ENCODE measurements around the gene PPP1R9B.

PPP1R9B gene

DNA sequence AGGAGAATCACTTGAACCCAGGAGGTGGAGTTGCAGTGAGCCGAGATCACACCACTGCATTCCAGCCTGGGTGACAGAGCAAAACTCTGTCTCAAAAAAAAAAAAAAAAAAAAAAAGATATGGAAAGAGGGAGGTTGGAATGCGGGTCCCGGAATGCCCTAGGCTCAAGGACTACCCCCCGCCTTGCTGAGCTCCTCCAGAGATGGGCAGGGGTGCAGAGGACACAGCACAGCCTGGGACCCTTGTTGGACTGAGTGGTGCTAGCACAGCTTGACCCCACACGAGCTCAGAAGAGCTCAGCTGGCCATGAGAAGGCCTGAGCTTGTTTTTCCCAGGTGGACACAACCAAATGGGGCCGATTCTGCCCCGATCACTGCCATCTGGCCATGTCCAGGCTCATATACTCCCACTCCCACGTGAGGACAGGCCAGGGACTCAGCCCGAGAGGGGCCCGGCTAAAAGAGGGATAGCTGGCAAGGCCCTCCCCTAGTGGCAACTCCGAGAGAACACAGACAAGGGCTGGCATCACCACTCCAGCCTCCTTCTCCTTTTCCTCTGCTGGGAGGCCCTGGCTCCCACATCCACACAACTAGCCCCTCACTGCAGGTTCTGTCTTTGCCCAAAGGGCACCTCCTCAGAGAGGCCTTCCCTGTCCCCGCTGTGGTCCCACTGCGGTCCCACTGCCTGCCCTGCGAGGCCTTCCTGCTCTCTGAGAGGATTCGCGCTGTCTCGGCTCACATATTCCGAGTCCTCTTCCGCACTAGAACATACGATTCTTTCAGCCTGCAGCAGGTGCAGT lies 26.3 kb upstream of the PPP1R9B start:
- no peak overlapping the region for H3K4me3 ChIP-seq (ENCODE audit: low read depth, low read length)
- no peak for DNase-seq (ENCODE audit: low read depth)

DNA sequence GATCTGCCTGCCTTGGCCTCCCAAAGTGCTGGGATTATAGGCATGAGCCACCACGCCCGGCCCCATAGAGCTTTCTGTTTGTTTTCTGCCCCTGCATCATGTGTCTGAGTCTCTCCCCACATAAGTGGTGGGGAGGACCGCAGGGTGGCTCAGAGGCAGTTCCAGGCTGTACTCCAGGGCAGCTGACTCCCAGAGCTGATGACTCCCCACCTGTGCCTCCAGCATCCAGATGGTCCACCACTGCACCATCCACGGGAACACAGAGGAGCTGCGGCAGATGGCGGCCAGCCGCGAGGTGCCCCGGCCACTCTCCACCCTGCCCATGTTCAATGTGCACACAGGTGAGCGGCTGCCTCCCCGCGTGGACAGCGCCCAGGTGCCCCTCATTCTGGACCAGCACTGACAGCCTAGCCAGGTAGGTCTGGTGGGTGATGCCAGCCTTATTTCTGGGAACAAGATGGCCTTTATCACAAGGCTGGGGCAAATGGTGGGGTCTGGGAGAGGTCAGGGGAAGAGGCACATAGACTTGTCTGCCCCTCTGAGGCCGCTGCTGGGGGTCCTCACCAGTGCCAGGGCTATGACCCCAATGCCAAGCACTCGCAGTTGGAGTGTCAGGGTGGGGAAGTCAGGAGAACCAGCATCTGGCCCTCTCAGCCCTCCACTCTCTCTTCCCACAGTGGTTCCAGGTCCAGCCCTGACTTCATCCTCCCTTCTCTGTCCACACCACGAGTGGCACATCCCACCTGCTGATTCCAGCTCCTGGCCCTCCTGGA lies 24.7 kb upstream of the PPP1R9B start:
- H3K4me3 ChIP-seq (ENCODE audit: low read depth, low read length): no peak overlapping the region
- DNase-seq (ENCODE audit: low read depth): no peak

DNA sequence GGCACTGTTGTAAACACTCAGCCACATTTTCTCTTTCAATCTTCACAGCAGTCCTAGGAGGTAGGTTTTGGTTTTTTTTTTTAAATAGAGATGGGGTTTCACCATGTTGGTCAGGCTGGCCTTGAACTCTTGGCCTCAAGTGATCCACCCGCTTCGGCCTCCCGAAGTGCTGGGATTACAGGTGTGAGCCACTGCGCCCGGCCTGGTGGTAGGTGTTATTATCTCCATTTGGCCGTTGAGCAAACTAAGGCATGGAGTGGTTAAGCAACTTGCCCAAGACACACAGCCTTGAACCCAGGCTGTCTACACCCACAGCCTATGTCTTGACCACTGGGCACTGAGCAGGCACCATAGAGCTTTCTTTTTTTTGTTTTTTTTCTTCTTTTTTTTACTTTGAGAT lies 24.0 kb upstream of the PPP1R9B start:
- no peak overlapping the region for H3K4me3 ChIP-seq (ENCODE audit: low read depth, low read length)
- no peak for DNase-seq (ENCODE audit: low read depth)

DNA sequence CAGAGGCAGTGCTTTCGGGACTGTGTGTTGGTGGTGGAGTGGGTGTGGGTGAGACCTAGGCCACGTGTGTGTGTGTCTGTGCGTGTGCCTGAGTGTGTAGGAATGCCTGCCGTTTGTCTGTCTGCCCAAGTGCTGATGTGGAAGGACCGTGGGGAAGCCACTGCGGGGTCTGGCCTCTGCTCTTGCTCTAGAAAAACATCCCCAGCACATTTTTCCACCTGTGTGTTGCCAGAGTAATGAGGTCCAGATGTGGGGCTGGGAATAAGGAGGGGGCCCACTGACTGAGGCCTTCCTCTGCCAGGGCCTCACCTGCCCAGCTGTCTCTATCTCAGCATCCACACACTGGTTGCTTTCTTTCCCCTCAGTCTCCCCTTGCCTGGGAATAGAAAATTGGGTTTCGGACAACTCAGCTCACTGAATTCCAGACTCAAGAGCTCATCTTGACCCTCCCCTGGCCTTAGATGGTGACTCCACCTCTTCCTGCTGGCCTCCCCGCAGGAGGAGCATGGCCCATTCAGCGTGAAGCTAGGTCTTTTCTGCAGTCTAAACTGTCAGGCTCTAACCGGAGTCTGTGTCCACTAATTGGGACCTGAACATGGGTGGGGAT lies 23.0 kb upstream of the PPP1R9B start:
- DNase-seq (ENCODE audit: low read depth): no peak

DNA sequence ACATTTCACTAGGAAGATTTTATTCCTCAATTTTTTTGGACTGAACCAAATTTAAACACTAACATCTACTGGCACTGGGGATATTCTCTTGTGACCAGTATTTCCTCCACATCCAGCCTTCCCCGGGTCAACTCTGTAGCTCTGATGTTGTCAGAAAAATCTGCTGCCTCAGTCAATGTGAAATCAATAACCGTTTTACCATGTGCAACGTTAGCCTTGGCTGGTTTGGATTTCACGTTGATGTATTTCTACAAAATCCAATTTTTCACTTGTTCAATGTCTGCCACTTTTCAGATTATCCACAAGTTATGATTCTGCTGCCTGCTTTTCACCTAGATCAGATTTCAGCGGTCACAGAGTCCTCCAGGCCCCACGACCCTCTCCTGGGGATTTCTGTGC lies 22.5 kb upstream of the PPP1R9B start:
- DNase-seq (ENCODE audit: low read depth): no peak
- no peak overlapping the region for H3K4me3 ChIP-seq (ENCODE audit: low read depth, low read length)

More for the DNA sequence above, 23.0 kb upstream of the PPP1R9B start:
- no peak overlapping the region for H3K4me3 ChIP-seq (ENCODE audit: low read depth, low read length)

DNA sequence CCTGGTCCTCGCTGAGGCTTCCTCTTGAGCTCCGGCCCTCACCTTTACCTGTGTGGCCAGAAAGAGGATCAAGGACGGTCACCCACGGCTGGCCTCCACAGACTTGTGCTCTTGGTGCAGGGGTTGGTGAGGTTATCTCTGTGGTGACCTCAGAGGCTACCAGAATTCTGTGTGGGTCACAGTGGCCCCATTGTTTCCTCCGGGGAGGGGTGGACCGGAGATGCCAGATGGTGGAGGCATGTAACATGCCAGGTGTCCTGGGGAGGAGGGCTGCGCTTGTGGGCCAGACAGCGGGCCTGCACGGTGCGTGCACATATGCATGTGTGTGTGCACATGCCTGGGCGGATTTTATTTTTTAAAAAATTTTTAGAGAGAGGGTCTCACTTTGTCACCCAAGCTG lies 21.7 kb upstream of the PPP1R9B start:
- no peak for DNase-seq (ENCODE audit: low read depth)

DNA sequence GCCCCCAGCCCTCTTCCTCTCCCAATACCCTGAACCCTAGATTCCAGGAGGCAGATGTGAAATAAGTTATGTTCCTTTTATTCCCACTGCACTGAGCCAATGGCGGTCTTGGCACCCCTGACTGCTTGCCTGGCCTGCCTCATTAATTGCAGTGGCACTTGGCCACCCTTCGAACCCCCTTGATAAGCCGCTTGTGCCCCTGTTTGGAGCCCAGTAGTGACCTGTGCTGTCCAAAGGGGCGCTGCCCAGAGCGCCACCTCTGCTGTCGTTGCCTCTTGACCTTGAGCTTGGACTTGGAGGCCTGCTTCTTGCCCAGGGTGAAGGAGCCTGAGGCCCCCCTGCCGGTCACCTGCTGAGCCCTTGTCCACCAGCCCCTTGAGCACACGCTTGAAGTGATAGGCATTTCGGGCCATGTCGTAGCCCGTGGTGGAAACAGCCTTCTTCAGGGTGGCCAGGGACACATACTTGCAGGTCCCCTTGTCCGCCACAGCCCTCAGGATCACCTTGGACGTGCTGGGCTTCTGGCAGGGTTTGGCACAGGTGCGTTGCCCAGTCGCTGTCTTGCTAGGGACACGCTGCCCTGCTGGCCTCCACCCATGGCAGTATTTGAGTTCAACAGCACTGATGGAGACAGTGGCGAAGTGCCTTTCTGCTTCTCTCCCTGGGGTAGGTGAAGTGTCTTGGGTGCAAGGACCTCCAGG lies 21.0 kb upstream of the PPP1R9B start:
- DNase-seq (ENCODE audit: low read depth): no peak
- no peak overlapping the region for H3K4me3 ChIP-seq (ENCODE audit: low read depth, low read length)

More for the DNA sequence above, 21.7 kb upstream of the PPP1R9B start:
- no peak overlapping the region for H3K4me3 ChIP-seq (ENCODE audit: low read depth, low read length)

DNA sequence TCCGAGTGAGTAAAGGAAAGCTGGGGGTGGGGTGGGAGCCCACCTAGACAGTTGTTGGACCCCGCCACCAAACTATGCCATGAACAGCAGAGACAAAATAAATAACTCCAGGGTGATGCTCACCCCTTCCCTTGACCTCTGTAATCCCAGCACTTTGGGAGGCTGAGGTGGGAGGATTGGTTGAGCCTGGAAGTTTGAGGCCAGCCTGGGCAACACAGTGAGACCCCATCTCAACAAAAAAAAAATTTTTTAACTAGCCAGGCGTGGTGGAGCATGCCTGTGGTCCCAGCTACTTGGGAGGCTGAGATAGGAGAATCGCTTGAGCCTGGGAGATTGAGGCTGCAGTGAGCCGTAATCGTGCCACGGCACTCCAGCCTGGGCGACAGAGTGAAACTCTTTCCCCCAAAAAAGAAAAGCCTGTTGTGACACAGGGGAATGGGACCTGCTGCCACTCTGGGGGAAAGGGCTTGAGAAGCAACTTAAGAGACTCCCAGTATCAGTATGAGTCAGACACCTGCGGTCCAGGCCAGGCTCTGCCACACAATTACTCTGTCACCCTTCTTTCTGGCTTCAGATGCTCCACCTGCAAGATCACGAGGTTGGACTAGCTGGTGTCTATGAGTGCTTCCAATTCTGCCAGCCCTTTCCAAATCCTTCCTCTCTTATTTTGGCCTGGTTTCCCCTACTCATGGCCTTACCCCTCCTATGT lies 20.3 kb upstream of the PPP1R9B start:
- no peak for DNase-seq (ENCODE audit: low read depth)
- H3K4me3 ChIP-seq (ENCODE audit: low read depth, low read length): no peak overlapping the region

DNA sequence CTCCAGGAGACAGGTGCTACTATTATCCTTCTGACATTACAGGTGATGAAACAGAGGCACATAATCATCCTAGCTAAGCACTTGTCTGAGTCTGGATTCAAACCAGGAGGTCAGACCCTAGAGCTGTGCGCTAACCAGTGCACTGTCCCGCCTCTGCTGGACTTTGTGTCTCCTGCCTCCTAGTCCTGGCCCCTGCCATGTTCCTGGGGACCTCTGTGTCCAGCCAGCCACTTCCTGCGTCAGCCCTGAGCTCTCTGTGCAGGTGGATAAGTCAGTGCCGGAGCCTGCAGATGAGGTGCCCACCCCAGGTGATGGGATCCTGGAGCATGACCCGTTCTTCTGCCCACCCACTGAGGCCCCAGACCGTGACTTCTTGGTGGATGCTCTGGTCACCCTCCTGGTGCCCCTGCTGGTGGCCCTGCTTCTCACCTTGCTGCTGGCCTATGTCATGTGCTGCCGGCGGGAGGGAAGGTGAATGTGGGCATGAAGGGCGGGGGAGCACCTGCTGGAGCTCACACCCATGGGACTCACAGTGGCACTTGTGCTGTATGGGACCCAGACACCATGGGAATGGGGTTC lies 19.5 kb upstream of the PPP1R9B start:
- no peak for DNase-seq (ENCODE audit: low read depth)
- no peak overlapping the region for H3K4me3 ChIP-seq (ENCODE audit: low read depth, low read length)

DNA sequence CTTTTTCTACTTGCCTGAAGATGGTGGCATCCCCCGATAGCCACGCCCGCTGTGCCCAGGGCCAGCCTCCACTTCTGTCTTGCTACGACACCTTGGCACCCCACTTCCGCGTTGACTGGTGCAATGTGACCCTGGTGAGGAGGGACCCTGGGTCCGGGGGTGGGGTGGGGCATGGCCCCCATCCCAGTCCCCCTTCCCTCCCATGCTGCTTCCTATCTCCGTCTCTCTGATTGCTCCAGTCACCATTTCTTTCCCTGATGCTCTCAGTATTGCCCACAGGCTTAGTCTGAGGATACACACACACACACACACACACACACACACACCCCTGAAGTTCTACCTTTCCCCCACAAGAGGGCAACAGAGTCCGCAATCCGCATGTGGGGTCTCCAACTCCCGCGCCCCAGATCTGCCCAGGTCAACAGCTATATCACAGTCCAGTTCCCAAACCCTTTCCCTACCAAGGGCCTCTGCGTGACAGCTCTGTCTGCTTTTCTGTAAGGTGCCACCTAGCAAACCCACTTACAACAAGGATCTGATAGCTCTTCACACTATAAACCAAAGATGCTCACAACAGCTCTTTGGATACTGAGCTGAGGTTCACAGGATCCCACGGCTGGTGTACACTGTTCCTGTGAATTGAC lies 18.8 kb upstream of the PPP1R9B start:
- no peak overlapping the region for H3K4me3 ChIP-seq (ENCODE audit: low read depth, low read length)
- DNase-seq (ENCODE audit: low read depth): no peak

DNA sequence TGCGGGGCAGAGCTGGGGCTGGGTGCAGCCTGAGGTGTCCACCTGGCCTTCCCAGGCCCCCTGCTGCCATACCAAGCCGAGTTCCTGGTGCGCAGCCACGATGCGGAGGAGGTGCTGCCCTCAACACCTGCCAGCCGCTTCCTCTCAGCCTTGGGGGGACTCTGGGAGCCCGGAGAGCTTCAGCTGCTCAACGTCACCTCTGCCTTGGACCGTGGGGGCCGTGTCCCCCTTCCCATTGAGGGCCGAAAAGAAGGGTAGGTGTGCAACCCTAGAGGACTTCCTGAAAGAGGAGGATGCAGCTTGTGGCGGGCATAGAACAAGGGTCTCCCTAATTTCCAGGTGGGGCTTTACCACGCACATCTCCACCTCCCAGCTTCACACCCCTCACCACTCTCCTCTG lies 17.8 kb upstream of the PPP1R9B start:
- H3K4me3 ChIP-seq (ENCODE audit: low read depth, low read length): no peak overlapping the region
- DNase-seq (ENCODE audit: low read depth): no peak

DNA sequence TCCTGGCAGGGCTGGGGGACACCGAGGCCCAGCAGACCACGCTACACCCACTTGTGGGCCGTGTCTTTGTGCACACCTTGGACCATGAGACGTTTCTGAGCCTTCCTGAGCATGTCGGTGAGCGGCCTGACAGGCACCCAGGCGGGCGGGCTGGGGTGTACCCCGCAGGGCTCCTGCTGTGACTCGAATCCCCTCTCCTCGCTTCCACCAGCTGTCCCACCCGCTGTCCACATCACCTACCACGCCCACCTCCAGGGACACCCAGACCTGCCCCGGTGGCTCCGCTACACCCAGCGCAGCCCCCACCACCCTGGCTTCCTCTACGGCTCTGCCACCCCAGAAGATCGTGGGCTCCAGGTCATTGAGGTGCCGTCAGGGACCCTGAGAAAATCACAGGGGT lies 16.9 kb upstream of the PPP1R9B start:
- no peak for DNase-seq (ENCODE audit: low read depth)
- H3K4me3 ChIP-seq (ENCODE audit: low read depth, low read length): peak overlapping the region; percentile 30

DNA sequence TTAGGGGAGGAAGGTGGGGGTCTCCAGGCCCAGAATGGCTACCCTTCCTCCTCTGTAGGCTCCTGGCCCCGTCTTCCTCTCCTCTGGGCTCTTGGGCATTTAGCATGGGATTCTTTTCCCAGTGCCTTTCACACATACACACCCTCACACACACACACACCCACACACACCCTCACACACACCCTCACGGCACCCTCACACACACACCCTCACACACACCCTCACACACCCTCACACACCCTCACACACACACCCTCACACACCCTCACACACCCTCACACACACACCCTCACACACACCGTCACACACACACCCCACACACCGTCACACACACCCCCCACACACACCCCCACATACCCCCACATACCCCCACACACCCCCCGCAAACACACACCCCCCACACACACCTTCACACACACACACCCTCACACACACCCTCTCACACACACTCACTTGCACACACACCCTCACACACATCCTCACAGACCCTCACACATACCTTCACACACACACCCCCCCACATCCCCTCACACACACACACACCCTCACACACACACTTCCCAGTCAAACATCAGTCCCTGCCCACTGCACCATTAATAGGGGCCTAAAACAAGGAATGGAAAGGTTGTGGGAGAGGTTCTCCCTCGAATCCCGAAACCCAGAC lies 16.2 kb upstream of the PPP1R9B start:
- peak overlapping the region; percentile 50 for H3K4me3 ChIP-seq (ENCODE audit: low read depth, low read length)
- no peak for DNase-seq (ENCODE audit: low read depth)

DNA sequence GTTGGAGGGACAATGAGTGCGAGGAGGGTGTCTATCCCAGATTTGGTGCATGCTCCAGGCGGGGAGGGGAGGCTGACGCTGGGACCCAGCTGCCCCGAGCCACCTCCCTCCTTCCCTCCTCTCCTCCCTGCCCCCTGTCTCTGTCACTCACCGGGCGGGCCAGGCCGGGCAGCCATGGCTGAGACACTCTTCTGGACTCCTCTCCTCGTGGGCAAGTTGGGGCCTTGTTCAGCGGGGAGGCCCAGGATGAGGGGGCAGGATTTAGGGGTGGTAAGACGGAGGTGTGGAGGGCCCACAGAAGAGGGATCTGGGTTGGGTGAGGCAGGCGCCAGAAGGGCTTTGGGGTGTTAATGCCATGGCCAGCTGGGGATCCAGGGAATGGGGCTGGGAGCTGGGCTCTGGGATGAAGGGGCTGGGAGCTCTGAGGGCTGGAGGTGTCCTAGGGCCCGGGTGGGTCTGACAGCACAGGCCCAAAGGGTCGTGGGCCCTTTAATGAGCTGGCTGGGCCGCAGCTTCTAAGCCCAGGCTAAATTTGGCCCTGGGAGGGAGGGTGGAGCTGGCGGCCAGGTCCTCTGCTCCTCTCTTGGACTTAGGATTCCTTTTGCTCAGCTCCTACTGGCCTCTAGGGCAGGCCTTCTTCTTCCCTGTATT lies 15.5 kb upstream of the PPP1R9B start, which contains the start of gene SGCA:
Gene SGCA (plus strand): TSS at position 139 of the 651 bp plus-strand sequence. CDS start 36 bp downstream, at position 175.
- no peak for DNase-seq (ENCODE audit: low read depth)
- H3K4me3 ChIP-seq (ENCODE audit: low read depth, low read length): peak within 1 kb of the TSS; percentile 50

DNA sequence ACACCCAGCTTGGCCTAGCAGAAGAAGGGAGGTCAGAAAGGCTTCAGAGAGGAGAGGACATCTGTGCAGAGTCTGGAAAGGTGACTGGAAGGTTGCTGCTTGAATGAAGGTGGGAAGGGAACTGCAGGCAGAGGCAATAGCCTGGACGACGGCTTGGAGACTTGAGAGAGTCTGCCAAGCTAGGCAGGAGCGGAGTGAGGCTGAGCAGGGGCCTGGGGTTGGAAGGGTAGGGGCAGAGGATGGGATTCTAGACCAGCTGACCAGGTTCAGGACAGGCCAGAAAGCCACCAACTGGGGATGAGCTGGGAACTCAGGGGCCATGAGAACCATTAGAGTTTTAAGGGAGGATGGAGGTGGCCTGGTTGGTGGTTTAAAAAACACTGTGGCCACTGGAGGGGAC lies 15.0 kb upstream of the PPP1R9B start:
- no peak overlapping the region for H3K4me3 ChIP-seq (ENCODE audit: low read depth, low read length)
- DNase-seq (ENCODE audit: low read depth): no peak

DNA sequence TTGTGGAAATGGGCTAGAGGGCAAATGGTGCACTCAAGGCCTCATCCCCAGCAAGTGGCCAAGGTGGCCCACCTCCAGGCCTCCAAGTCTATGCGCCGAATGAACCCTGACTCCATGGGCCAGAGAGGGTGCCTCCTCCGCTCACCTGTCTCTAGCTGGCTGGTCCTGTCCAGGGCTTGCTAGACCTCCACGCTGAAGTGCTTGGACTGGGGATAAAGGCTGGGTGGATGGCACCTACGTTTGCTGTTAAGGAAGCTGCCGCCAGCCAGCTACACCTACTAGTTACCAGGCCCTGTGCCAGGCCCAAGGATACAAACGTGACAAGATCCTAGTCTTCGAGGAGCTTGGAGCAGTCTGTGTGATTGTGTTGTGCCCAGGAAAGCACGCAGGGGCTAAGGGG lies 14.6 kb upstream of the PPP1R9B start:
- no peak overlapping the region for H3K4me3 ChIP-seq (ENCODE audit: low read depth, low read length)
- DNase-seq (ENCODE audit: low read depth): no peak

DNA sequence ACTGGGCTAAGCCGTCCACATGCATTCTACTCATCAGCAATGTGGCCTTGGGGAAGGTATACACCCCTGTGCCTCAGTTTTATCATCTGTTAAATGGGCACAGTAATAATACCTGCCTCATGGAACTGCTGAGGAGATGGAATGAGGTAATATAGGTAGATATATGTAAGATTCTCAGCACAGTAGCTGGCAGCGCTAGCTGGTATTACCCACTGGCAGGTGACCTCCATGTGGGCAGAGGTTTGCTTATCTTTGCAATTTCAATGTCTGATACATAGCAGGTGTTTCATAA lies 14.2 kb upstream of the PPP1R9B start:
- no peak overlapping the region for H3K4me3 ChIP-seq (ENCODE audit: low read depth, low read length)
- no peak for DNase-seq (ENCODE audit: low read depth)

Data from skeletal muscle cell (primary cell).